ENCODE results near the gene DNAJC10.
"Not testable (repeated sequence)": the region's sequence is repeated elsewhere in the genome, so short reads cannot be mapped to it uniquely, and the experiment has no call there.

DNAJC10 gene

DNA sequence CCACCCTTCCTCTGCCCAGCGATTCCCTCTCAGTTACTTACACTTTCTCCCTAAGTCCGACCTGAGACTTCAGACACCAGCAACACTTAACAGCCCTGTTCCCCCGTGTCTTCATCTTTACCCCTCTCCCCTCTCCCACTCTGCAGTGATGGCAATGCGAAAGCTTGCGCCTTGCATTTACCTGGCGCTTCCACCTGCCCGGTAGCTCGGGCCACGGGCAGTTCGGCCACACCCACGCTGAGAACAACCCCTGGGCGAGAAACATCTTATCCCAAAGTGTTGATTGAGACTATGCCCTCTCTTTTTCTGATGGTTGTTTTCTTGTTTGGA, 558 bp downstream of the DNAJC10 start:
- H3K27ac ChIP-seq = peak overlapping the region; percentile 85 to 98 (median 94)
- peaks cover 0 to 6% (median 0%) of the 10 kb centered on the region in 11 experiments; a peak in 1 of 22 replicates for H4K20me1 ChIP-seq
- peaks cover 0 to 4% (median 0%) of the 10 kb centered on the region in 11 experiments; a peak in 1 of 22 replicates for H3K9me3 ChIP-seq (replicated peaks in 1 of 11)
- peak overlapping the region; percentile 79 to 99 (median 93) for H3K4me3 ChIP-seq
- TF ChIP-seq Cebpa-rat (IDR thresholded peaks at IDR 0.05) = no peak
- H3K4me2 ChIP-seq = peak overlapping the region; percentile 86 to 99 (median 93)
- H3K9ac ChIP-seq = peak overlapping the region; percentile 79 to 96 (median 91)
- peaks cover 40 to 74% (median 65%) of the 10 kb centered on the region in 10 experiments for H3K4me1 ChIP-seq
- no peaks in the 10 kb centered on the region for H3K27me3 ChIP-seq
- H3K36me3 ChIP-seq = peaks cover 12 to 41% (median 26%) of the 10 kb centered on the region in 11 experiments; a peak in 19 of 22 replicates

DNA sequence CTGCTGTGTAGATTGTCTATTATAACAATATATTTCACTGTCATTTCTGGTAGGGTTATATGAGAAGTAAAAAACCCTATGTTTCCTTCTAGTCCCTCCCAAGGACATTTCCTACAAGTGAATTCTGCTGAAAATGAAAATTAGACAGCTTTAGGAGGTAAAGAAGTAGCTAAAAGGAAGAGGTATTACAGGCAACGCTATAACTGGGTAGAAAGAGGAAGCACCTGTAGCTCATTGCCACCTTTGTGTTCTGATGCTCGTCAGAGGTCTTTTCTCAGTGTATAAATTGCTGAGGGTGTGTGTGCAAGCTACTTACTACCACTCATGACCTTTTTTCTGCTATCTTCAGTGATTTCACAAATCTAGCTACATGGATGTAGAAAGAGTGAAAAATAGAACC, 1.4 kb downstream of the DNAJC10 start:
- TF ChIP-seq Cebpa-rat (IDR thresholded peaks at IDR 0.05) = no peak
- Histone ChIP-seq H3K4me2 (peak overlapping the region; percentile 86 to 99 (median 93)), H4K20me1 (peaks cover 0 to 6% (median 0%) of the 10 kb centered on the region in 11 experiments; a peak in 1 of 22 replicates), H3K27ac (peak overlapping the region in 10 of 11 experiments; percentile 18 to 98 (median 95); a peak in 19 of 22 replicates), H3K4me1 (peaks cover 33 to 67% (median 60%) of the 10 kb centered on the region in 10 experiments), H3K9ac (peak overlapping the region; percentile 79 to 96 (median 91); a peak in 19 of 22 replicates), H3K27me3 (no peaks in the 10 kb centered on the region), H3K4me3 (peak overlapping the region; percentile 79 to 99 (median 93); a peak in 19 of 20 replicates), H3K9me3 (replicated peaks in 1 of 11) (peaks cover 0 to 4% (median 0%) of the 10 kb centered on the region in 11 experiments; a peak in 1 of 22 replicates), H3K36me3 (peaks cover 15 to 49% (median 33%) of the 10 kb centered on the region in 11 experiments)

DNA sequence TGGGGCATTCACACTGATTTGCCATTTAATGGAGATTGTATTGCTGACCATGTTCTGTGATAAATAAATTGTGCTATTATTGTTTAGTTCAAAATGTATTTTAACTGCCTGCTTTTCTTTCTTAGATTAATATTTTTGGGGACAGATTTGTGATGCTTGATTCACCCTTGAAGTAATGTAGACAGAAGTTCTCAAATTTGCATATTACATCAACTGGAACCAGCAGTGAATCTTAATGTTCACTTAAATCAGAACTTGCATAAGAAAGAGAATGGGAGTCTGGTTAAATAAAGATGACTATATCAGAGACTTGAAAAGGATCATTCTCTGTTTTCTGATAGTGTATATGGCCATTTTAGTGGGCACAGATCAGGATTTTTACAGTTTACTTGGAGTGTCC, 1.8 kb downstream of the DNAJC10 start:
- TF ChIP-seq Cebpa-rat (IDR thresholded peaks at IDR 0.05) = no peak
- Histone ChIP-seq H3K4me2 (peak overlapping the region; percentile 86 to 99 (median 93)), H3K27ac (peak overlapping the region in 10 of 11 experiments; percentile 18 to 98 (median 95); a peak in 19 of 22 replicates)

DNA sequence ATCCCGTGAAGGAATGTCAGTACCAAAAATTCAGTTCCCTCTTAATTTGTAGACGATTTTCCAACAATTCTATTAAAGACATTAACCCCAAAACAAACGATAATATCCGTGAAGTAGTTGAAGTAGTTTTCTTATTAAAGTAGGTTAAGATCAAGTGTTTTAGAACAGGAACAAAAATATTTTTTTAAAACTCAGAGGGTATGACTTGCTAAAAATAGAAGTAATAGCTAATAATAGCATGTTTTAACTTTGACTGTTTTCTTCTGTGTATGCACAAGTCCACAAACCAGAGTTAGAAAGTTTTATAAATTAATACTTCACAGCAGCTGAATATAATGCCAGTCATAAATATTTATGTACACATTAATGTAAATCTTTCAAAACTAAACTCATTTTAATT, 2.4 kb downstream of the DNAJC10 start:
- Histone ChIP-seq H3K4me2 (peak overlapping the region; percentile 86 to 99 (median 93); a peak in 20 of 22 replicates), H3K9me3 (replicated peaks in 1 of 11) (peaks cover 0 to 4% (median 0%) of the 10 kb centered on the region in 11 experiments; a peak in 1 of 22 replicates), H3K36me3 (peaks cover 25 to 60% (median 44%) of the 10 kb centered on the region in 11 experiments), H3K9ac (peak overlapping the region in 9 of 11 experiments; percentile 87 to 96 (median 92); a peak in 13 of 22 replicates), H3K4me1 (peaks cover 29 to 61% (median 53%) of the 10 kb centered on the region in 10 experiments), H3K27ac (peak overlapping the region in 10 of 11 experiments; percentile 18 to 98 (median 95); a peak in 18 of 22 replicates), H3K27me3 (no peaks in the 10 kb centered on the region), H4K20me1 (peaks cover 0 to 6% (median 0%) of the 10 kb centered on the region in 11 experiments; a peak in 1 of 22 replicates), H3K4me3 (peak overlapping the region in 8 of 10 experiments; percentile 17 to 99 (median 90); a peak in 15 of 20 replicates)
- TF ChIP-seq Cebpa-rat (IDR thresholded peaks at IDR 0.05) = no peak

More for the DNA sequence above, 1.8 kb downstream of the DNAJC10 start:
- Histone ChIP-seq H4K20me1 (peaks cover 0 to 6% (median 0%) of the 10 kb centered on the region in 11 experiments; a peak in 1 of 22 replicates), H3K36me3 (peaks cover 19 to 53% (median 37%) of the 10 kb centered on the region in 11 experiments), H3K4me1 (peaks cover 29 to 63% (median 58%) of the 10 kb centered on the region in 10 experiments), H3K27me3 (no peaks in the 10 kb centered on the region), H3K4me3 (peak overlapping the region; percentile 79 to 99 (median 93); a peak in 18 of 20 replicates), H3K9ac (peak overlapping the region in 10 of 11 experiments; percentile 79 to 96 (median 92); a peak in 19 of 22 replicates), H3K9me3 (replicated peaks in 1 of 11) (peaks cover 0 to 4% (median 0%) of the 10 kb centered on the region in 11 experiments; a peak in 1 of 22 replicates)

DNA sequence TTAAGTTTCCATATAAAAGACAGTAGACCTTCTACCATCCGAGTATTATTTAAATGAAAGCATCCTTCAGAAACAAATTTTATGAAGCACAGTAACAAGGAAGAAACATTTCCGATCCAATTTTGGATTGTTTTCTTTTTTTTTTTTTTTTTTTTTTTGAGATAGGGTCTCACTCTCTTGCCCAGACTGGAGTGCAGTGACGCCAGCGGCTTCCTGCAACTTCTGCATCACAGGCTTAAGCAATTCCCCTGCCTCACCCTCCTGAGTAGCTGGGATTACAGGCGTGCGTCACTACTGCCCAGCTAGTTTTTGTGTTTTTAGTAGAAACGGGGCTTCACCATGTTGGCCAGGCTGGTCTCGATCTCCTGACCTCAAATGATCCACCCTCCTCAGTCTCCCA, 3.1 kb downstream of the DNAJC10 start:
- peaks cover 23 to 59% (median 47%) of the 10 kb centered on the region in 10 experiments for H3K4me1 ChIP-seq
- peak overlapping the region; percentile 48 to 94 (median 73); a peak in 21 of 22 replicates for H3K4me2 ChIP-seq
- peak overlapping the region in 7 of 10 experiments; percentile 49 to 99 (median 88); a peak in 14 of 20 replicates for H3K4me3 ChIP-seq

DNA sequence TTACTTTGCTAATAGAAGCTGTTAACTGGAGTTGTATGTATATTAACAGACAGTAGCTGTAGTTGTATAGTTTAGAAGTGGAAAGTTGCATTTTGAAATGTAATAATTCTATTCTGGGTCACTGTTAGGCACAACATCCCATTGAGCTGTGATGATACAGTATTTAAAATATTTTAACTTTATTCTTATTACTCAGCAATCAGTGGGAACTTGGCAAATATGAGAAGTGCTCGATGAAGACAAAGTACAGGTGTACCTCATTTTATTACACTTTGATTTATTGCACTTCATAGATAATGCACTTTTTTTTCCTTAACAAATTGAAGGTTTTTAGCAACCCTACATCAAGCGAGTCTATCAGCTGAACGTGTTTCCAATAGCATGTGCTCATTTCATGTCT, 8.6 kb downstream of the DNAJC10 start:
- TF ChIP-seq Cebpa-rat (IDR thresholded peaks at IDR 0.05) = no peak
- H3K9me3 ChIP-seq (replicated peaks in 1 of 11) = peaks cover 0 to 6% (median 0%) of the 10 kb centered on the region in 11 experiments; a peak in 3 of 22 replicates
- H3K9ac ChIP-seq = no peak overlapping the region
- 0 out of 20 replicates have a peak overlapping the region, but pooled peaks of 1 of the 10 experiments have one; percentile 10 for H3K4me3 ChIP-seq
- H3K27ac ChIP-seq = peak overlapping the region in 5 of 11 experiments; percentile 67 to 85 (median 79); a peak in 8 of 22 replicates
- peaks cover 54 to 100% (median 91%) of the 10 kb centered on the region in 11 experiments for H3K36me3 ChIP-seq
- H4K20me1 ChIP-seq = peaks cover 0 to 6% (median 0%) of the 10 kb centered on the region in 11 experiments; a peak in 1 of 22 replicates
- H3K4me2 ChIP-seq = peak overlapping the region in 8 of 11 experiments; percentile 47 to 83 (median 72); a peak in 12 of 22 replicates
- peaks cover 29 to 78% (median 47%) of the 10 kb centered on the region in 10 experiments for H3K4me1 ChIP-seq
- no peaks in the 10 kb centered on the region for H3K27me3 ChIP-seq

More for the DNA sequence above, 3.1 kb downstream of the DNAJC10 start:
- peak overlapping the region in 4 of 11 experiments; percentile 16 to 41 (median 39); a peak in 5 of 22 replicates for H3K9ac ChIP-seq
- not testable (repeated sequence) for H3K27me3 ChIP-seq; H4K20me1 ChIP-seq; H3K9me3 ChIP-seq (replicated peaks in 1 of 11)
- peaks cover 32 to 66% (median 50%) of the 10 kb centered on the region in 11 experiments for H3K36me3 ChIP-seq
- H3K27ac ChIP-seq = peak overlapping the region in 8 of 11 experiments; percentile 4 to 50 (median 37); a peak in 6 of 22 replicates

DNA sequence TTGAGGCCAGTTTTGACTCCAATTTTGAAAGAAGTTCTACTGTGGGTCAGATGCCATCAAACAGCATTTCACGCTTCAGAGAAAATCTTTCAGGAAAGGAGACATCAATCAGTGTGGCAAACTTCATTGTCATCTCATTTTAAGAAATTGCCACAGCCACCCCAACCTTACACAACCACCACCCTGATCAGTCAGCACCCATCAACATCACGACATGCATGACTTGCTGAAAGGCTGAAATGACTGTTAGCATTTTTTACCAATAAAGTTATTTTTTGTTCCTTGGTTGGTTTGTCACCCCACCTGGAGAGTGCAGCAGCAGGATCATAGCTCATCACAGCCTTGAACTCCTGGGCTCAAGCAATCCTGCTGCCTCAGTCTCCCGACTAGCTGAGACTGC, 10.4 kb downstream of the DNAJC10 start:
- Histone ChIP-seq H4K20me1 (peaks cover 0 to 2% (median 0%) of the 10 kb centered on the region in 11 experiments; a peak in 3 of 22 replicates), H3K36me3 (peaks cover 65 to 100% (median 91%) of the 10 kb centered on the region in 11 experiments), H3K4me3 (peak overlapping the region in 7 of 10 experiments; percentile 12 to 62 (median 51); a peak in 14 of 20 replicates), H3K4me2 (peak overlapping the region; percentile 41 to 83 (median 65)), H3K4me1 (peaks cover 27 to 66% (median 41%) of the 10 kb centered on the region in 10 experiments), H3K9me3 (replicated peaks in 1 of 11) (peaks cover 0 to 6% (median 0%) of the 10 kb centered on the region in 11 experiments; a peak in 3 of 22 replicates), H3K9ac (peak overlapping the region in 8 of 11 experiments; percentile 15 to 73 (median 50); a peak in 14 of 22 replicates), H3K27ac (peak overlapping the region in 9 of 11 experiments; percentile 45 to 85 (median 67); a peak in 18 of 22 replicates), H3K27me3 (no peaks in the 10 kb centered on the region)
- TF ChIP-seq Cebpa-rat (IDR thresholded peaks at IDR 0.05) = peak in 7 of 11 experiments; percentile 34 to 93 (median 72); a peak in 12 of 22 replicates

DNA sequence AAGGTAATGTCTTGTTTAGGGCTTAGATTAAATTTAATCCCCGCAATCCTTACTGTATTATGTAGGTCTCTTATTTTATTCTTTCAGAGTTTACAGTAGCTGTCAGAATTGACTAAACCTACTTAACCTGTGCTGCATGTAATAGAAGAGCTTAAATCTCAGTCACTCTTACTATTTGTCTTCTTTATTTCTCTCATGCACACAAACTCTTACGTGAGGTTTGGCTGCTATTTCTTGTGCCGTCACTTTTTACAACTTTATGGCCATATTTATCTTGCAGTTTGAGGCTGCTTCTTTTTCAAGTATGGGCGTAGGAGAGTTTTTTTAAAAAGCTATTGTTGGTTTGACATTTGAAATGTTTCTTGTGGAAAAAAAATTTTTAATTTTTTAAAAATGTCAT, 12.0 kb downstream of the DNAJC10 start:
- TF ChIP-seq Cebpa-rat (IDR thresholded peaks at IDR 0.05) = no peak
- peaks cover 0 to 6% (median 0%) of the 10 kb centered on the region in 11 experiments; a peak in 3 of 22 replicates for H3K9me3 ChIP-seq (replicated peaks in 1 of 11)
- no peaks in the 10 kb centered on the region for H3K27me3 ChIP-seq
- peaks cover 66 to 100% (median 91%) of the 10 kb centered on the region in 11 experiments for H3K36me3 ChIP-seq
- peaks cover 0 to 15% (median 0%) of the 10 kb centered on the region in 11 experiments; a peak in 4 of 22 replicates for H4K20me1 ChIP-seq
- peak overlapping the region in 8 of 11 experiments; percentile 26 to 65 (median 48); a peak in 12 of 22 replicates for H3K4me2 ChIP-seq
- peak overlapping the region in 4 of 11 experiments; percentile 30 to 60 (median 38); a peak in 4 of 22 replicates for H3K9ac ChIP-seq
- H3K4me3 ChIP-seq = peak overlapping the region in 6 of 10 experiments; percentile 6 to 58 (median 38); a peak in 7 of 20 replicates
- peaks cover 27 to 69% (median 39%) of the 10 kb centered on the region in 10 experiments for H3K4me1 ChIP-seq
- H3K27ac ChIP-seq = peak overlapping the region in 4 of 11 experiments; percentile 34 to 83 (median 53); a peak in 8 of 22 replicates
